Raji (cell line): ENCODE measurements around the gene MARK4.

Source experiments
- POLR2A ChIP-seq: IDR thresholded peaks from 2 replicates; pipeline ENCODE4 v1.6.1; 2011; ENCODE audit warnings: low read depth, low read length, control low read depth; ENCODE audit not compliant: insufficient read depth

MARK4 gene

DNA sequence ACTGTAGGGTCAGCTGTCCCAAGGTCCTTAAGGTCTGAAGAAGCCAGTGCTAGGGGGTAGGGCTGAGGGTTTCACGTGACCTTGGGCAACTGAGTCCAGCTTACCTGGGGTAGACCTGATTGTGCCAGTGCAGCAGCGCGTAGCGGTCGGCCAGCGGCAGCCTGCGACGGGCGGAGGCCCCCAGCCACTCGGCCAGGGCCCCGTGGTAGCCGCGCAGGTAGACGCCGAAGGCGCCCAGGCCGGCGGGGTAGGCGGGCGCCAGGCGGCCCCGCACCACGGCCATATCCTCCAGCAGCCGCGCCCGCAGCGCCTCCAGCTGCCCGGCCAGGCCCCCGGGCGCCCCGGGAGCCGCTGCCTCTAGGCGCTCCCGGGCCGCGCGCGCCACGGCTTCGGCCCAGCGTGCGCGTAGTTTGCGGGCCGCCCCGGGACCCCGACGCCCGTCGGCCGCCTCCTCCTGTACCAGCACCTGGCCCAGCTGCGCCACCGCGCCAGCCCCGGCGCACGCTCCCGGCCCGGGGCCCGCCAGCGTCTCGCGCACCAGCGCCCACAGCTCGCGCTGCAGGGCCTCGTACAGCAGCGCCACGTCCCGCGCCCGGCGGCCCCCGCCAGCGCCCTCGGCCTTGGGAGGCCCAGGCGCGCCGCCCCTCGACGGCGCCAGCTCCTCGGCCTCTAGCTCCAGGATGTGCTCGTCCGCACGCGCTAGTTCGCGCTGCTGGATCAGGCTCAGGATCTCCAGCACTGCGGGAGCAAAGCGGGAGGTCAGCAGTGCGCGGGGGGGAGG, 16.8 kb upstream of the MARK4 start:
- no peak for TF ChIP-seq POLR2A

DNA sequence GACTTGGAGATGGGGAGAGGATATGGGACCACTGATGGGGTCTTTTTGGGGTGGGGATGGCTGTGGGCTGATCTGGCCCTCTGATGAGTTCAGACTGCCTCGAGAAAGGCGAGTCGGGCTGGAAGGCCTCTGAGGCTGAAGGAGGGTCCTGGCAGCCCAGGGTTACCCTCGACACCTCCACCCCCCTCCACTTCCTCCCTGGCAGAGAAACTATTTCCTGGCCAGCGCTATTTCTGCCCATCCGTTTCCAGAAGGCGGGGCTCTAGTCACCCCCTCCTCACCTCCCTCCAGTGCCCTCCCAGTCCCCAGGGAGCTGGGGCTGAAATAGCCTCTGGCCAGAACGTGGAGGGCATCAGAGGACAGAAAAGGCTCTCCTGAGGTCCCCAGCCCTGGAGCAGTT, 15.6 kb upstream of the MARK4 start:
- TF ChIP-seq POLR2A, result no peak

DNA sequence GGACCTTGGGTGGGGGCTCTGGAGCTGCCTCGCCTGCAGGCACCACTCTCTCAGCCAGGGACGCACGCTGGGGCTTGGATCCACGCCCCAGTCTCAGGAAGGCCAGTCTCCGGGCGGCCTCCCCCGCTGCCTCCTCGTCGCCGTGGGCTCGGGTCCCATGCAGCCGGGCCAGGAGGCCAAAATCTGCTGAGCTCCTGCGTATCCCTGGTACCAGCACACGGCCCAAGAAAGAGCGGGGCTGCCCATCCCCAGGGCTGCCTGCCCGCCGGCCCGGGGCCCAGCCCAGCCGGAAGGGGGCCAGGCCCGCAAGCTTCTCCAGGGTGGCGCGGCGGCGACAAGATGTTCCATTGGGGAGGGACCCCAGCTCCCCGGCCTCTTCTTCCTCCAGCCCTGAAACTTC, 12.5 kb upstream of the MARK4 start:
- TF ChIP-seq POLR2A, result no peak

DNA sequence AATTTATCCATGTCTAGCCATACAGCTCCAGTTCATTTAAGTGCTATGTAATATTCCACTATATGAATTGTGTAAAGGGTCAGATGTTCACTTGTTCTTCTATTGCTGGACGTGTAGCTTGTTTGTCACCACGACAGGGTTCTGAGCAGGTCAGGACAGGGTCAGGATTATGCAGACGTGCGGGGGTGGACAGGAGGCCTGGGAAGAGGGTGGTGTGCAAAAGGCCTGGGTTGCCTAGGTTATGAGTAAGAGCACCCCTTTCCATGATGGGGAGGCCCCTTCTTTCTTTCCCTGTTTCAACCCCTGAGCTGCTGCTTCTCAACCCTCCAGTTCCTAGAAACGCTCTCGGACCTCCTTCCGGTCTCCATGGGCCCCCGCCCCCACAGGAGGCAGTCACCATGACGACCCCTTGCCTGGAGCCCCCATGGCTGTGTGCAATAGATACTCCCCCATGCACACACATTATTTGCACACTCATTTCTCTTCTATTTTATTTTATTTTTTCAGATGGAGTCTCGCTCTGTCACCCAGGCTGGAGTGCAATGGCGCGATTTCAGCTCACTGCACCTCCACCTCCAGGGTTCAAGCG, 7.8 kb upstream of the MARK4 start:
- no peak for TF ChIP-seq POLR2A

DNA sequence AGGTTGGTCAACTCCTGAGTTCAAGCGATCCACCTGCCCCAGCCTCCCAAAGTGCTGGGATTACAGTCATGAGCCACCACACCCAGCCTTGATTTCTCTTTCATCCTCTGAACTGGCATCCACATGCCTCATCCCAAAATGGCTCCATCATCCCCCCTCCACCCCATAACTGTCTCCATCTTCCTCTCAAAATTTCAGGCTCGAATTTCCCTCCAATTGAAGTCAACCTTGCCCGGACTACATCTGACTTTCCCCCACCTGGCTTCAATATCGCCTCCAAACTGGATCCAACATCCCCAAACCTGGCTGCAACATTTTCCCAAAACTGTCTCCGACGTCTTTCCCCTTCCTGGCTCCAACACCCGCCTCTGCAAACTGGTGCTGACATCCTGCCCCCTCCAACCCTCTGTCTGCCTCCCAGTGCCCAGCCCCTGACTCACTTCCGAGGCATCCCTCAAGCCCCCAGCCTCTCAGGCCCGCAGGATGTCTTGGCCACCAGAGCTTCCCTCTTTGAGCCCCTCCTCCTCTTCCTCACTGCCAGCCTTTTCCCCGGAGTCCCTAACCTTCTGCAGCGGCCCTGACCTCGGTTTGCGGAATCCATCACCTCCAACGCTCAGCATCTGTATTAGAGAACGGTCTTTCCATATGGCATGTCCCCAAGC, 6.8 kb upstream of the MARK4 start:
- no peak for TF ChIP-seq POLR2A

DNA sequence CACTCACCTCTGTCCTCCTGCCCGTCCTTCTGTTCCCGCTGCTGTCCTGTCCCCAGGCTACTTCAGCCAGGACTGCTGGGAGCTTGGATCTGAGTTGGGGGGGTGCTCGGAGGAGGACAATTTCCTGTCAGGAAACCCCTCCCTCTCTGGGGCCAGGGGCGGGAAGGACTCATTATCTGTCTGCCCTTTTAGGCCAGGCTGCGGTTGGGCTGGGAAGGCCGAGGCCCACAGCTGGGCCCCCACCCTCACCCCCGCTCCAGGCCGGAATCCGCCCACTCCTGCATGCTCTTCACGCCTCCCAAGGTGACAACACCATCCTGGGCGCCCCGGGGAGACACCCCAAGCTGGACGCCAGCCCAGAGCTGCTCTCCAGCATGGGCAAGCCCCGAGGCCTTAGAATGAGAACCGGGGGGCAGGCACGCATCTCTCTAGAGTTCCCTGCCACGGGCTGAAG, 5.7 kb upstream of the MARK4 start, which contains the start of gene EXOC3L2:
TSS of gene EXOC3L2 (minus strand) at position 74 of the 454 bp plus-strand sequence. CDS start 6,362 bp downstream, outside the sequence.
- no peak for TF ChIP-seq POLR2A

DNA sequence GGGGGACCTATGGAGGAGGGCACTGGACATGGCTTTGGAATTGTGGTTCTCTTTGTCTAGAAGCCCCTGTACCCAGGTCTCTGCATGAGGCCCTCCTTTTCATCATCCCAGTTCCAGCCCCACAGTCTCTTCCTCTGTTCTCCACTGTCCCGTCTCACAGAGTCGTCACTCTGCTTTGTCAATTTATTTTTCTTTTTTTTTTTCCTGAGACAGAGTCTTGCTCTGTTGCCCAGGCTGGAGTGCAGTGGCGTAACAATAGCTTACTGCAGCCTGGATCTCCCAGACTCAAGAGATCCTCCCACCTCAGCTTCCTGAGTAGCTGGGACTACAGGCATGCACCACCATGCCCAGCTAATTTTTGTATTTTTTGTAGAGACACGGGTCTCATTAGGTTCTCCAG, 5.2 kb upstream of the MARK4 start:
- TF ChIP-seq POLR2A, result no peak

DNA sequence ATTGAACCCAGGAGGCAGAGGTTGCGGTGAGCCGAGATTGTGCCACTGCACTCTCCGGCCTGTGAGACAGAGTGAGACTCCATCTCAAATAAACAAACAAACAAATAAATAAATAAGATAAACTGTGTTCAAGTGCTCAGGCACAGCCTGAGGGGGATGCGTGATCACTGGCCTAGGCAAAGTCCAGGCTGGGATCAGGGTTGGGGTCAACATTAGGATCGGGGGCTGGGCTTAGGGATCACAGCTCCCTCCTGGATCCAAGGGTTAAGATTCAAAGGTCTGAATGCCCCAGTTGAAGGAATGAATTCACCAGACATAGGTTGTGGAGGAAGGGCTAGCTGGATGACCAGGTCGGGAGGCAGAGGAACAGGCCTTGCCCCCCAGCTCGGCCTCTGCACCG, 3.9 kb upstream of the MARK4 start:
- TF ChIP-seq POLR2A, result no peak

DNA sequence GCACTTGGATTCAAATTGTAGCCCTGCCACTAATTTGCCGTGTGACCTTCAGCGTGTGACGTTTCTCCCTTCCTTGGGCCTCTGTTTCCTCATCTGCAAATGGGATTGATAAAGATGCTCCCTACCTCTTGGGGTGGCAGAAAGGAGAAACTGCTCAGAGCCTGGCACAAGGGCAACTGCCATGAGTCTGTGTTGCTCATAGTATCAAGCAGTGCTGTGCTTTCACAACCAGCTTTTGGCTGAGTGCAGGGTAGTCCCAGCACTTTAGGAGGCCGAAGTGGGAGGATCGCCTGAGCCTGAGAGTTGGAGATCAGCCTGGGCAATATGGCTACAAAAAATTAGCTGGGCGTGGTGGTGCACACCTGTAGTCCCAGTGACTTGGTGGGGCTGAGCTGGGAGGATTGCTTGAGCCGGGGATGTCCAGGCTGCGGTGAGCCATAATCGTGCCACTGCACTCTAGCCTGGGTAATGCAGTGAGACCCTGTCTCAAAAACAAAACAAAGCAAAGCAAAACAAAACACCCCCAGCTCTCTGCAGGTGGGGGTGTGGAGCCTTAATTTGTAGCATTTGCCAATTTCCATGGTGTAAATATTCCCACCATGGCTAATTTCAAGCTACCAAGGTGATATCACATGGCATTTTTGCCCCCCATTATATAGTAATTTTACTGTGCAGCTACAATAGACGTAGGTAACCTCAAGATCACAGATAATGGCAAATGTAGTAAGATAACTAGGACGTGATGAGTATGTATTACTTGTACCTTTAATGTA, 1.6 kb upstream of the MARK4 start:
- TF ChIP-seq POLR2A, result no peak

DNA sequence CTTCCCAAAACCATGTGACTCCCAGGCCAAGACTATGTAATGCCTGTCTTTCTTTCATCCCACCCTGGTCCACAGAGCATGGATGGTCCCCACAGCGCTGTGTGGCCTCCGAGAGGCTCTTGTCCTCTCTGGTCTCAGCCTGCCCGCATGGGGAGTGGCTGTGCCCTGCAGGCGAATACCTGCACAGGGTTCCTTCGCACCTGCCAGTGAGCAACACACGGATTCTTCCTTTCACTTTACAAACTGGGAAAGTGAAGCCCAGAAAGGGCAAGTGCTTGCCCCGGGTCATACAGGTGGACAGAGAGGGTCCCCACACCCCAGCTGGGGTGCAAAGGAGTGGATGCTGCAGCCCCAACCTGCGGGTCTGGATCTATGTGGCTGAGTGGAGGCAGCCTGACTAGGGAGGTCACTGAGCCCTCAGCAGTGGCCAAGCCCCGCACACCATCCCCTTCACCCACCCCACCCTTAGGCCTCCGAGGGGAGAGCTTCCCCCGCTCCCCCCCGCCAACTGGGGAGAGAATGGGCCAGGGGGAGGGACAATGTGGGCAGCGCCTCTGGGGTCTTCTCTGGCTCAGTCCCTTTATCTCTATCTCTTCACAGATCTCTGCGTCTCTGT, 747 bp upstream of the MARK4 start:
- TF ChIP-seq POLR2A, result no peak

DNA sequence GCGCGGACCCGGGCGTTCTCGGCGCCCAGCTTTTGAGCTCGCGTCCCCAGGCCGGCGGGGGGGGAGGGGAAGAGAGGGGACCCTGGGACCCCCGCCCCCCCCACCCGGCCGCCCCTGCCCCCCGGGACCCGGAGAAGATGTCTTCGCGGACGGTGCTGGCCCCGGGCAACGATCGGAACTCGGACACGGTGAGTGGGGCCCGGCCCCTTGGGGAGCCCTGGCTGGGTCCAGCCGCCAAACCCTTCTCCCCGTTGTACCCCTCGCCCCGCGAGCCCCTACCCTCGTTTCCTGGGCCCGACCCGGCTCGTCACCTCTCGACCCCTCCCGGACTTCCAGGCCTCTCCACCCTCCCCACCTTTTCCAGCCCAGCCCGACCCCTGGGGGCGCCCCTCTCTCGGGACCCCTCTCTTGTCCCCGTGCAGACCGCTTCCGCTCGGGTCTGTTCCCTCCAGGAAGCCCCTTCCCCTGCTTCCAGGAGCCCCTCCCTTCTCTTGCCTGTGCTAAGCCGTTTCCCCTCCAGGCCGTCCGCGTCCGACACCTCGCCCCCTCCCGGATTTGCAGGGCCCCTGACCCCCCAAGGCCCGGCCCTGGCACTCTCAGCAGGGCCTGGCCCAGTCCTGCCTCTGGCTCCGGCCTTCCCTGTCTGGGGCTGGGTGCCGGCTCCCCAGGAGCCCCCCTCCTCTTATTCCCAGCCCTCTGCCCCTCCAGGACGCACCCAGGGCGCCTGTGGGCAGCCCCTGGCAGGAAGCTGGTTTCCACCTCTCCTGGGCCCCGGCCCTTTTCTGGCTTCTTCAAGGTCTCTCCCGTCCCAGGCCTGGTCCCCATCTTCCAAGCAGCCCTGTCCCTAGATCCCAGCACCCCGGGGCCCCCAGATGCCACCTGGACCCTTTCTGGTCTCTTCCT, 632 bp downstream of the MARK4 start:
- no peak for TF ChIP-seq POLR2A

DNA sequence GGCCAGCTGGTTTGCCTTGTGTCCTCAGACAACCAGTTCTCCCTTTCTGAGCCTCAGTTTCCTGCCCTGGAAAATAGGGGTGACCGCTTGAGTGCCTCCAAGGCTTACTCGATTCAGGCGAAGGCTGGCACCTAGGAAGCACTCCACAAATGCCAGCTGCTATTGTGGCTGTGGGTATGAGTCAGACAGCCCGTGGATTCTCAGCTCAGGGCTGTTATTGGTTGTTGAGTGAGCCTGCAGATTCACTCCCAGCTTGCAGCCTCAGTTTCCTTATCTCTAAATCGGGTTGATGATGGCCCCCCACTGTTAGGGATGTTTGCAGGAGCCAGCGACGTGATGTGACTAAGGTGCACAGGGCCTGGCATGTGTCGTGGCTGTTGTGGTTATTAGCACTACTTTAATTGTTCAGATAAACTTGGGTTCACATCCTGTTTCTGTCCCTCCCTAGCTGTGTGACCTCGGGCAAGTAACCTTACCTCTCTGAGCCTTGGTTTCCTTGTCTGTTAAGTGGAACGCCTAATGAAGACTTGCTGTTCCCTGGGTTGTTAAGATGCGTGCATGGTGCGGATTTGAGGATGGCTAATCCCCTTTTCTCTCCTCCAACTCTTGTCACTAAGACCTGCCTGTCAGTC, 2.4 kb downstream of the MARK4 start:
- no peak for TF ChIP-seq POLR2A

DNA sequence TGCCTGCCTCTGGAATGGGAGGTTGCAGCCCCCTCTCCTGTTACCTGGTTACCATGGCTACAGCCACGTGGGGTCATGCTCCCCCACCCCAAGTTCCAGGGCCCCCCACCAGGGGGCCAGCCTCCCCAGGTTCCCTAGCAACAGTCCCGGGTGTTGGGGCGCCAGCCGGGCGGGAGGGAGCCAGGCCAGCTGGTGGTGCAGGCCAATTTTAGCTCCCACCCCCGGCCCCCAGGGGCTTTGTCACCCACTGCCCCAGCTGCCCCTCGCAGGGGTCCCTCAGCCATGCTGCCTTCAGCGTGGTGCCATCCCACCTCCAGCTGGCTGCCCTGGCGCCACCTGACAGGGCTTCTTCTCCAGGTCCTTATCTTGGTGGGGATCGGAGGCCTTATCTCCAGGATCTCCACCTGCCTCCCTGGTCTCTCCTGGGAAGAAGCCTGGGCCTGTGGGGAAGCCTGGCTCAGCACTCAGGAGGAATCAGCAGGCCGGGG, 3.0 kb downstream of the MARK4 start:
- no peak for TF ChIP-seq POLR2A
